SK-N-SH treated with all-trans-retinoic acid at 6 μM for 48 hours (cell line): Measurements from ENCODE around the gene DCC.

Source experiments
- ATAC-seq: fragments of 200-7000 bp; cut with Tn5 transposase; 3 replicates; pipeline ENCODE4 v1.9.1; 2020; ENCODE audit warnings: mild to moderate bottlenecking, moderate library complexity
- ARNTL ChIP-seq: fragments of 450-650 bp; formaldehyde crosslinking; IDR thresholded peaks from 2 replicates; pipeline ENCODE4 v1.5.0; 2020; ENCODE audit warnings: low read depth, mild to moderate bottlenecking, moderate library complexity, borderline replicate concordance
- BACH2 ChIP-seq: fragments of 250-450 bp; sonication (Bioruptor Pico); IDR thresholded peaks from 2 replicates; pipeline ENCODE4 v1.9.0; 2021; ENCODE audit warnings: mild to moderate bottlenecking, borderline replicate concordance
- CSDC2 ChIP-seq: fragments of 250-450 bp; sonication (Bioruptor Pico); IDR thresholded peaks from 2 replicates; pipeline ENCODE4 v1.5.0; 2020; ENCODE audit warnings: mild to moderate bottlenecking, moderate library complexity
- CSRNP3 ChIP-seq: fragments of 250-450 bp; sonication (Bioruptor Pico); IDR thresholded peaks from 2 replicates; pipeline ENCODE4 v1.5.1; 2021; ENCODE audit warnings: mild to moderate bottlenecking, moderate library complexity
- ESRRG ChIP-seq: fragments of 250-450 bp; sonication (Bioruptor Pico); IDR thresholded peaks from 2 replicates; pipeline ENCODE4 v1.6.1; 2021; ENCODE audit warnings: mild to moderate bottlenecking
- GLIS3 ChIP-seq: fragments of 250-450 bp; sonication (Bioruptor Pico); IDR thresholded peaks from 2 replicates; pipeline ENCODE4 v1.5.0; 2020; ENCODE audit warnings: mild to moderate bottlenecking, moderate library complexity
- ISL1 ChIP-seq: fragments of 250-450 bp; sonication (Bioruptor Pico); IDR thresholded peaks from 2 replicates; pipeline ENCODE4 v2.1.2; 2022; ENCODE audit warnings: mild to moderate bottlenecking, moderate library complexity
- PATZ1 ChIP-seq: fragments of 250-450 bp; sonication (Bioruptor Pico); IDR thresholded peaks from 2 replicates; pipeline ENCODE4 v1.8.0; 2020; ENCODE audit warnings: mild to moderate bottlenecking, moderate library complexity, borderline replicate concordance
- PPARA ChIP-seq: fragments of 250-450 bp; sonication (Bioruptor Pico); IDR thresholded peaks from 2 replicates; pipeline ENCODE4 v1.5.0; 2020; ENCODE audit warnings: mild to moderate bottlenecking, borderline replicate concordance
- RARB ChIP-seq: fragments of 250-450 bp; sonication (Bioruptor Pico); IDR thresholded peaks from 2 replicates; pipeline ENCODE4 v1.8.0; 2021; ENCODE audit warnings: mild to moderate bottlenecking, moderate library complexity
- SNAI2 ChIP-seq: fragments of 250-450 bp; sonication (Bioruptor Pico); IDR thresholded peaks from 2 replicates; pipeline ENCODE4 v1.5.0; 2020; ENCODE audit warnings: mild to moderate bottlenecking, moderate library complexity
- TCF4 ChIP-seq: fragments of 250-450 bp; sonication (Bioruptor Pico); IDR thresholded peaks from 2 replicates; pipeline ENCODE4 v1.8.0; 2021; ENCODE audit warnings: mild to moderate bottlenecking, moderate library complexity, borderline replicate concordance
- ZC3H10 ChIP-seq: fragments of 250-450 bp; sonication (Bioruptor Pico); IDR thresholded peaks from 2 replicates; pipeline ENCODE4 v1.5.1; 2021; ENCODE audit warnings: mild to moderate bottlenecking, moderate library complexity
- ZFP3 ChIP-seq: fragments of 250-450 bp; sonication (Bioruptor Pico); IDR thresholded peaks from 2 replicates; pipeline ENCODE4 v1.5.0; 2020; ENCODE audit warnings: mild to moderate bottlenecking, moderate library complexity
- ZFP30 ChIP-seq: fragments of 450-650 bp; formaldehyde crosslinking; IDR thresholded peaks from 2 replicates; pipeline ENCODE4 v1.5.0; 2022; ENCODE audit warnings: mild to moderate bottlenecking, moderate library complexity
- ZNF565 ChIP-seq: fragments of 450-650 bp; formaldehyde crosslinking; conservative IDR thresholded peaks from 2 replicates; pipeline ENCODE4 v1.5.0; 2020; ENCODE audit warnings: low read depth, mild to moderate bottlenecking, moderate library complexity
- ZNF8 ChIP-seq: fragments of 450-650 bp; formaldehyde crosslinking; IDR thresholded peaks from 2 replicates; pipeline ENCODE4 v1.5.0; 2020; ENCODE audit warnings: mild to moderate bottlenecking, moderate library complexity
- TF ChIP-seq, protein P1 (sequence below): fragments of 250-450 bp; sonication (Bioruptor Pico); IDR thresholded peaks from 2 replicates; pipeline ENCODE4 v1.5.0; 2020; ENCODE audit warnings: mild to moderate bottlenecking, moderate library complexity
- TF ChIP-seq, protein P2 (sequence below): fragments of 250-450 bp; sonication (Bioruptor Pico); IDR thresholded peaks from 2 replicates; pipeline ENCODE4 v1.8.0; 2021; ENCODE audit warnings: low read depth, mild to moderate bottlenecking, moderate library complexity, borderline replicate concordance
- TF ChIP-seq, protein P3 (sequence below): fragments of 250-450 bp; sonication (Bioruptor Pico); IDR thresholded peaks from 2 replicates; pipeline ENCODE4 v1.5.1; 2020; ENCODE audit warnings: low read depth, mild to moderate bottlenecking, moderate library complexity

Gene DCC

DNA sequence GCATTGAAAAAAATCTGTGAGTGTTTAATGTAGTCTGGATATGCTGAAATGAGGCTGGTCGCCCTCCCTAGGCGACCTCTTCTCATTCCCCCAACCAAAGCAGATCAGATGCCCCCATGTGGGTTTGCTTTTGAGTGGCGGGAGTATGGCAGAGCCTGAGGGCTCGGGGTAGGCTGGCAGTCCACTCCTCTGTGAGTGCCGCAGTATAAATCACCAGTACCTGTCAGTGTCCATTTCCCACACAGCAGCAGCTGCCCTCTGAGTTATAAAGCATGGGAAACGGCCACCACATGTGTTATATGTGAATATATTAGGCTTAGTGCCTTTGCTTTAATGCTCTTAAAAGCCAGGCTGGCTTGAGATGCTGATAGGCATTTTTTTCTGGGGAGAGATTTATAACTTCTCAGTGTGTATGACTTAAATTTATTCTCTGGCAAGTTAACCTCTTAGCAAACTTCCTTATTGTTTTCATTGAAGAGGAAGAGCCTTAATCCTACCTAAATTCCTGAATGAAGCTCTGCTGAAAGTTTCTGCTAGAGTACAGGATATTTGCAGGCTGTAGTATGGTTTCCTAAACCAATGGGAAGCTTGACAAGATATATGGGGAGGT is 3.8 kb downstream of the DCC start:
- TF ChIP-seq ZNF8 = no peak
- TF ChIP-seq TCF4 (CRISPR knock-in tag) = no peak
- TF ChIP-seq, protein P1, sequence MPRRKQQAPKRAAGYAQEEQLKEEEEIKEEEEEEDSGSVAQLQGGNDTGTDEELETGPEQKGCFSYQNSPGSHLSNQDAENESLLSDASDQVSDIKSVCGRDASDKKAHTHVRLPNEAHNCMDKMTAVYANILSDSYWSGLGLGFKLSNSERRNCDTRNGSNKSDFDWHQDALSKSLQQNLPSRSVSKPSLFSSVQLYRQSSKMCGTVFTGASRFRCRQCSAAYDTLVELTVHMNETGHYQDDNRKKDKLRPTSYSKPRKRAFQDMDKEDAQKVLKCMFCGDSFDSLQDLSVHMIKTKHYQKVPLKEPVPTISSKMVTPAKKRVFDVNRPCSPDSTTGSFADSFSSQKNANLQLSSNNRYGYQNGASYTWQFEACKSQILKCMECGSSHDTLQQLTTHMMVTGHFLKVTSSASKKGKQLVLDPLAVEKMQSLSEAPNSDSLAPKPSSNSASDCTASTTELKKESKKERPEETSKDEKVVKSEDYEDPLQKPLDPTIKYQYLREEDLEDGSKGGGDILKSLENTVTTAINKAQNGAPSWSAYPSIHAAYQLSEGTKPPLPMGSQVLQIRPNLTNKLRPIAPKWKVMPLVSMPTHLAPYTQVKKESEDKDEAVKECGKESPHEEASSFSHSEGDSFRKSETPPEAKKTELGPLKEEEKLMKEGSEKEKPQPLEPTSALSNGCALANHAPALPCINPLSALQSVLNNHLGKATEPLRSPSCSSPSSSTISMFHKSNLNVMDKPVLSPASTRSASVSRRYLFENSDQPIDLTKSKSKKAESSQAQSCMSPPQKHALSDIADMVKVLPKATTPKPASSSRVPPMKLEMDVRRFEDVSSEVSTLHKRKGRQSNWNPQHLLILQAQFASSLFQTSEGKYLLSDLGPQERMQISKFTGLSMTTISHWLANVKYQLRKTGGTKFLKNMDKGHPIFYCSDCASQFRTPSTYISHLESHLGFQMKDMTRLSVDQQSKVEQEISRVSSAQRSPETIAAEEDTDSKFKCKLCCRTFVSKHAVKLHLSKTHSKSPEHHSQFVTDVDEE (CRISPR knock-in tag) = no peak
- TF ChIP-seq CSRNP3 (CRISPR knock-in tag) = no peak
- TF ChIP-seq ISL1 = no peak
- TF ChIP-seq PPARA = no peak
- no peak for TF ChIP-seq ARNTL (CRISPR knock-in tag)
- ATAC-seq = no peak

DNA sequence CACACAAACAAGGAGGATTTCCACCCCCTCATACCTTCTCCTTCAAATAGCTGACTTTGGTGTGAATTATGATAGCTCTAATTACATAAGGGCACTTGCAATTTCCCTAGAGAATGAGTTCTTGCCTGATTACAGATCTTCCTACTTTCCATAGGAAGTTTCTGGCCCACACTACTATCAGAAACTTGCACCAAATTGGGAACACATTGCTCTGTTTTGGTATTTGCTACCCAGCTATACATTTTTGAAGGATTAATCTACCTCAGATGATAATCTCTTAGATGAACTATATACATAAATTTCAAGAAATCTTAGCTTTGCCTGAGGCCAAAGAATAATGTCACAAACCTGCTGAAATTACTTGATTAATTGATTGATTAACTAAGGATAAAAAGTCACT is 4.9 kb downstream of the DCC start:
- TF ChIP-seq ZFP3 (CRISPR knock-in tag) (no peak), TCF4 (CRISPR knock-in tag) (no peak), BACH2 (CRISPR knock-in tag) (no peak), ZNF8 (no peak), CSRNP3 (CRISPR knock-in tag) (no peak), ZC3H10 (CRISPR knock-in tag) (no peak), GLIS3 (CRISPR knock-in tag) (no peak), ZFP30 (CRISPR knock-in tag) (no peak), SNAI2 (CRISPR knock-in tag) (no peak), ESRRG (CRISPR knock-in tag) (no peak), ISL1 (no peak), PPARA (no peak), ZNF565 (CRISPR knock-in tag) (no peak), RARB (no peak)
- TF ChIP-seq, protein P2, sequence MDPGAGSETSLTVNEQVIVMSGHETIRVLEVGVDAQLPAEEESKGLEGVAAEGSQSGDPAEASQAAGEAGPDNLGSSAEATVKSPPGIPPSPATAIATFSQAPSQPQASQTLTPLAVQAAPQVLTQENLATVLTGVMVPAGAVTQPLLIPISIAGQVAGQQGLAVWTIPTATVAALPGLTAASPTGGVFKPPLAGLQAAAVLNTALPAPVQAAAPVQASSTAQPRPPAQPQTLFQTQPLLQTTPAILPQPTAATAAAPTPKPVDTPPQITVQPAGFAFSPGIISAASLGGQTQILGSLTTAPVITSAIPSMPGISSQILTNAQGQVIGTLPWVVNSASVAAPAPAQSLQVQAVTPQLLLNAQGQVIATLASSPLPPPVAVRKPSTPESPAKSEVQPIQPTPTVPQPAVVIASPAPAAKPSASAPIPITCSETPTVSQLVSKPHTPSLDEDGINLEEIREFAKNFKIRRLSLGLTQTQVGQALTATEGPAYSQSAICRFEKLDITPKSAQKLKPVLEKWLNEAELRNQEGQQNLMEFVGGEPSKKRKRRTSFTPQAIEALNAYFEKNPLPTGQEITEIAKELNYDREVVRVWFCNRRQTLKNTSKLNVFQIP (CRISPR knock-in tag) = no peak
- ATAC-seq = no peak

DNA sequence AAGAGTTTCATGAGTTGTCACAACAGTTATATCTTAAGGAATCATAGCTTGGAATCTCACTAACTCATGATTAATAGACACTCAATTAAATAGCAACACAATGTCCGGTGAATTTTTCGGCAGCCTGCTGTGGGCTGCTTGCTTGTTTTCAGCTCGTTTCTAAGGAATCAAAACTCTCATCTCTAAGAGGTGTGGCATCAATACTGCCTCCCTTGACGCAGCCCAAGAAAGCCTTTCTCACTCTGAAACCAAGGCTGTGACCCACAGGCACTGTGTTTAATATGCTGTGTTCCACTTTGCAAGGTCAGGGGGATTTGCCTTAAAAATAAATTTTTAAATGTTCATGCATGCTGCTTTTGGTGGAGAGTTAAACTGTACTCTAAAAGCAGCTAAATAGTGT is 5.4 kb downstream of the DCC start:
- TF ChIP-seq PPARA = no peak
- TF ChIP-seq, protein P2 (CRISPR knock-in tag) = no peak
- no peak for TF ChIP-seq BACH2 (CRISPR knock-in tag)
- no peak for TF ChIP-seq CSDC2 (CRISPR knock-in tag)
- TF ChIP-seq ESRRG (CRISPR knock-in tag) = no peak
- ATAC-seq = no peak

DNA sequence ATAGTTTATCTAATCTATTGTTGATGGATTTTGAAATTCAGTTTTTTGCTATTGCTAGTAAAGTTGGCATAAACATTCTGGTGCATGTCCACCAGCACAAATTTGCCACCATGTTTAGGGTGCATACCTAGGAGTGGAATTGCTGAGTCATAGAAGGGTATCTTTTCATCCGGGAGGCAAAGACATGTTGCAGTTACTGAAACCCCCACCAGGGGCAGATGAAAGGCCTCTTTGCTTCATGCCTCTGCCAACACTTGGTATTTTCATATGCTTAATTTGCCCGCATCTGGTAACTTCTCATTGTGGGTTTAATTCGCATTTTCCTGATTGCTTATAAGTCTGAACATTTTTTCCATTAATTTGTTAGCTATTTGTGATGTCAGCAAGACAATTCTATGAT is 8.2 kb downstream of the DCC start:
- no peak for ATAC-seq

More for the DNA sequence above, 8.2 kb downstream of the DCC start:
- TF ChIP-seq PATZ1 (CRISPR knock-in tag) = no peak
- no peak for TF ChIP-seq CSDC2 (CRISPR knock-in tag)
- TF ChIP-seq, protein P3, sequence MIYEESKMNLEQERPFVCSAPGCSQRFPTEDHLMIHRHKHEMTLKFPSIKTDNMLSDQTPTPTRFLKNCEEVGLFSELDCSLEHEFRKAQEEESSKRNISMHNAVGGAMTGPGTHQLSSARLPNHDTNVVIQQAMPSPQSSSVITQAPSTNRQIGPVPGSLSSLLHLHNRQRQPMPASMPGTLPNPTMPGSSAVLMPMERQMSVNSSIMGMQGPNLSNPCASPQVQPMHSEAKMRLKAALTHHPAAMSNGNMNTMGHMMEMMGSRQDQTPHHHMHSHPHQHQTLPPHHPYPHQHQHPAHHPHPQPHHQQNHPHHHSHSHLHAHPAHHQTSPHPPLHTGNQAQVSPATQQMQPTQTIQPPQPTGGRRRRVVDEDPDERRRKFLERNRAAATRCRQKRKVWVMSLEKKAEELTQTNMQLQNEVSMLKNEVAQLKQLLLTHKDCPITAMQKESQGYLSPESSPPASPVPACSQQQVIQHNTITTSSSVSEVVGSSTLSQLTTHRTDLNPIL (CRISPR knock-in tag) = no peak
- no peak for TF ChIP-seq GLIS3 (CRISPR knock-in tag)
- no peak for TF ChIP-seq ZC3H10 (CRISPR knock-in tag)
- no peak for TF ChIP-seq TCF4 (CRISPR knock-in tag)
- TF ChIP-seq ISL1 = no peak
- TF ChIP-seq RARB = no peak
- no peak for TF ChIP-seq ZNF8
- no peak for TF ChIP-seq SNAI2 (CRISPR knock-in tag)
- TF ChIP-seq, protein P2 (CRISPR knock-in tag) = no peak
